ENCODE results near the gene PPP1R12B. TPM values are rescaled to one million over a fixed set of nuclear protein-coding genes. Genes with fewer than 3 reads are reported as not detected.
"Not testable (repeated sequence)": the region's sequence is repeated elsewhere in the genome, so short reads cannot be mapped to it uniquely, and the experiment has no call there.

Gene PPP1R12B
- total RNA-seq, 8 experiments from 2014 or later = 9.7 to 113 (median 18.6) TPM

DNA sequence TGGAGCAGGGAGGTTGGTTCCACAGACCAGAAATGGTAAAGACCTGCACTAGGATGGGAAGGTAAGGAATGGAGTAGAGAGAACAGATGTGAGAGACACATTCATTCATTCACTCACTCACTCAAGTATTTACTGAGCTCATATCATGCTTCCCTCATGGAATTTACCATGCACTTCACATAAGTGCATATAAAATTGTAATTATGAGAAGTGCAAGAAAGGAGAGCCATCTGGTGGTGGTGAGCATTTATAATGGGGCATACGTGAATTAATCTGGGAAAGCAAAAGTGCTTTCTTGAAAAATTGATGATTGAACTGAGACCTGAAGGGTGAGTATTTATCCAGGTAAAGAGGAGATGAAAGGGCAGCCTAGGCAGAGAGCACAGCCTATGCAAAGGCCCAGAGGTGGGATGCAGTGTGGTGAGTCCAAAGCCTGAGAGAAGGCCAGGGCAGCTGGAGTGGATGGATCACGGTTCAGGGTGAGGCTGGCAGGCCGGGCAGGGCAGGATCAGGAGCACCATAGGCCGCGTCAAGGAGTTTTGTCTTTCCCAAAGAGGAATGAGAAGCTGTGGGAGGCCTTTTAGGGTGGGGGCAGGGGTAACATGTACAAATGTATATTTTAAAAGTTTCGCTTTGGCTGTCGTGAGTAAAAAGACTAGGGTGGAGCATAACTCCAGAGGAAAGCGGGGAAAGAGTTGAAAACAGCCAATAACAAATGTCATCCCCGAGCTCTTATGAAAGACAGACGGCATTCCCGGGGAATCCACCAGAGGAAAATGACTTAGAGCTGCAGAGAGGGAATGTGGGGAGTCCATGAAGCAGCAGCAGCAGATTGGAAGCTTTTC, 266.1 kb downstream of the PPP1R12B start:
- peak in 3 of 8 experiments; percentile 26 to 87 (median 42) for ATAC-seq (replicated peaks in 6 of 8)
- H3K4me3 ChIP-seq; H3K27ac ChIP-seq; in situ Hi-C loops (cut with MboI; ENCODE audit: low pct_unique_long_range_greater_than_20kb in 2 of 9, low sequenced_read_pairs in 9 of 9, unreplicated experiment in 9 of 9): not testable (repeated sequence)
- H3K4me1 ChIP-seq (replicated peaks in 1 of 2) = peaks cover 14 to 16% of the 10 kb centered on the region in 2 donors
- WGBS, 10 experiments = 47 to 100% (median 87%) methylated on average over 1 to 11 of the region's 11 CpGs

DNA sequence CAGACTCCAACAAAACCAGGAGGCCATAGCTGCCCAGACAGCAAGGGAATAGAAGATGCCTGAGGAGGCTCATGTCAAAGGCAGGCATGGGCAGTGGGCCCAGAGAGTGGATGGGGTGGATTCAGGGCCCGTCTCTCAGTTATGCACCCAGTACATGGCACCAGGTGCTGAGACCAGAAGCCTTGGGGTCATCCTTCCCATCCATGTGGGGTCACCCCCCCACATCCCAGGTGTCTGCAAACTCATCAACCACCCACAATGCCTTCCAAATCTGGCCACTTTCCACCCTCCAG, 266.7 kb downstream of the PPP1R12B start:
- H3K27ac ChIP-seq; H3K4me3 ChIP-seq; in situ Hi-C loops (cut with MboI; ENCODE audit: low pct_unique_long_range_greater_than_20kb in 2 of 9, low sequenced_read_pairs in 9 of 9, unreplicated experiment in 9 of 9); ATAC-seq (replicated peaks in 6 of 8): not testable (repeated sequence)
- peaks cover 14 to 16% of the 10 kb centered on the region in 2 donors for H3K4me1 ChIP-seq (replicated peaks in 1 of 2)
- WGBS, 10 experiments = 80 to 100% methylated on average over 1 of the region's 1 CpG; no CpG with 5 or more reads in 8 of the 10 experiments

DNA sequence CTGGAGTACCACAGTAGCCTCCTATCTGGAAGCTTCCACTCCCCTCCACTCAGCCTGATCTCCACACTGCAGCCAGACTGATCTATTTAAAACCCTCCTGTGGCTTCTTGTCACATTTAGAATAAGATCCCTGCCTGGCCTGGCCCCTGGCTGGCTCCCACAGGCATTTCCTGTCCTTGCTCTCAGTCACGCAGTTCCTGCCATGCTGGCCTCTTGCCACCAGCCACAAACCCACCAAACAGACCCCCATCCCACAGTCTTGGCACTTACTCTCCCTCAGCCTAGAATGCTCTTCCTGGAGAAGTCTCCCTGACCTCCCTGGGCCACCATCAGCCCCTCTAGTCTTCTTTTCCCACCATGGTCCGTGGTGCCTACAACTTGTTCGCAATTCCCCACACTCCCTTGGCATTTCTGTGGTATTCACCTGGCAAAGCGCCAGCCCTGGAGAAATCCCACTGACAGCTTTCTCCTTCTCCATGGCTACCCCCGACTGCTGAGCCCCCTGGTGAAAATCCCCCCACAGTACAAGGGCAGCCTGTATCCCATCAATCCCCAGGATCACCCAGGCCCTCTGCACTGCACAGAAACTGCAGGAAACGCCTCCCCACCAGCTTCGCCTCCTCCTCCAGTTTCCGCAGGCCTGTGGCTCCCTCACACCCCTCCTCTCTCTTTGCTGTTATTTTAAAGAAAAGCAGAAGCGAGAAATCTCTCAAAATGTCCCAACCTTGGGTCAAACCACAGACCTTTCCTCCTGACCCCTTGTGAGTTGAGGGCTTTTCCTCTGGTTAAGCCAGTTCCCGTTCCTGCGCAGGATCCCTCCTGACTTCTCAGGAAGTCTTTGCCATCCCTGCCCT, 267.2 kb downstream of the PPP1R12B start:
- Histone ChIP-seq H3K27ac (no peak overlapping the region), H3K4me1 (replicated peaks in 1 of 2) (peaks cover 14 to 16% of the 10 kb centered on the region in 2 donors), H3K4me3 (no peak overlapping the region)
- 13 to 92% (median 84%) methylated on average over 1 to 10 of the region's 11 CpGs; no CpG with 5 or more reads in 3 of the 10 experiments for WGBS, 10 experiments
- in situ Hi-C loops (cut with MboI; ENCODE audit: low pct_unique_long_range_greater_than_20kb in 2 of 9, low sequenced_read_pairs in 9 of 9, unreplicated experiment in 9 of 9) = no loop called here
- ATAC-seq (replicated peaks in 6 of 8) = peak in 5 of 8 experiments; percentile 12 to 80 (median 46)

DNA sequence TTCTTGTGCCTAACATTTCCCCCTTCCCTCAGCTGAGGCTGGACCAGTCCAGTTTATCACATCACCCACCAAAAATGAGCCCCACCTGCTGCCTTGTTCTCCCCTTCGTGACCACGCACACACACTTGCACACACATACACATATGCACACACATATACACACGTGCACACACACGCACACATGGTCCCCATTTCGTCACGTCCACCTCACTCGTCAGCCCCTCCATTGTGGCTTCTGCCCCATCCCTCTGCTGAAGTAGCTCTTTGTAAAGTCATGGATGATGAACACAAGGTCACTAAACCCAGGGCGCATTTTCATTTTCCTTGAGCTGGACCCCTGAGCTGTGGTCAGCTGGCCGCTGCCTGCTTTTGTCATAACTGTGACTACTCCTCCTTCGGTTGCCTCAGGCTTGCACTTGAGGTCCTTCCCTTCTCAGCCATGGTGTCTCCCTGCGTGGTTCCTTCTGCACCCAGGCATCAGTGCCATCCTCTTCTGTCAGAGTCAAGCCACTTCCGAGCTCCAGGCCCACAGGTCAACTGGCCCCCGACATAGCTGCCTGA, 267.9 kb downstream of the PPP1R12B start:
- in situ Hi-C loops (cut with MboI; ENCODE audit: low pct_unique_long_range_greater_than_20kb in 2 of 9, low sequenced_read_pairs in 9 of 9, unreplicated experiment in 9 of 9) = no loop called here

DNA sequence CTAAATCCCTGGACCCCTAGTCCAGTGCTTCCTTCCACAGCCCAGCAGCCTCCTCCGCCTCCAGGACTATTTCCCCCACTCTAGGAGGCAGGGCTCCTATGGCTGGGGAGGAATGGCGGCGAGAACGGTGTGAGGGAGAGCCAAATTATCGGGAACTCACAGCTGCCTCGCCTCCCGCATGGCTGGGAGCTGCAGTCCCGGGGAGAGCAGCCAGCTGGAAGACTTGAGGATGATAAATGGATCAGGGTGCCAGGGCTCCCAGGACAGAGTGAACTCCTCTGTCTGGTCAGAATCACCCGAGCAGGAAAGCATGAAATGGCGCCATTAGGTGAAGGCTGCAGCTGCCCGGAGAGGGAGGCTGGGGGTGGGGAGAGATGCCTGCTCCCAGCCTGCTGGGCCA, 270.5 kb downstream of the PPP1R12B start:
- Histone ChIP-seq H3K4me1 (replicated peaks in 1 of 2) (peaks cover 33 to 36% of the 10 kb centered on the region in 2 donors), H3K27ac (peak overlapping the region in 1 of 2 donors; percentile 3)
- H3K4me3 ChIP-seq; in situ Hi-C loops (cut with MboI; ENCODE audit: low pct_unique_long_range_greater_than_20kb in 2 of 9, low sequenced_read_pairs in 9 of 9, unreplicated experiment in 9 of 9): not testable (repeated sequence)
- peak in 6 of 8 experiments; percentile 10 to 67 (median 42) for ATAC-seq (replicated peaks in 6 of 8)
- WGBS, 10 experiments = 10 to 100% (median 56%) methylated on average over 1 to 7 of the region's 11 CpGs; no CpG with 5 or more reads in 5 of the 10 experiments

More for the DNA sequence above, 267.9 kb downstream of the PPP1R12B start:
- Histone ChIP-seq H3K4me3 (no peak overlapping the region), H3K4me1 (replicated peaks in 1 of 2) (peaks cover 14 to 16% of the 10 kb centered on the region in 2 donors), H3K27ac (no peak overlapping the region)
- ATAC-seq (replicated peaks in 6 of 8) = no peak
- WGBS, 10 experiments = 83 to 100% (median 97%) methylated on average over 1 to 13 of the region's 13 CpGs; no CpG with 5 or more reads in 2 of the 10 experiments

DNA sequence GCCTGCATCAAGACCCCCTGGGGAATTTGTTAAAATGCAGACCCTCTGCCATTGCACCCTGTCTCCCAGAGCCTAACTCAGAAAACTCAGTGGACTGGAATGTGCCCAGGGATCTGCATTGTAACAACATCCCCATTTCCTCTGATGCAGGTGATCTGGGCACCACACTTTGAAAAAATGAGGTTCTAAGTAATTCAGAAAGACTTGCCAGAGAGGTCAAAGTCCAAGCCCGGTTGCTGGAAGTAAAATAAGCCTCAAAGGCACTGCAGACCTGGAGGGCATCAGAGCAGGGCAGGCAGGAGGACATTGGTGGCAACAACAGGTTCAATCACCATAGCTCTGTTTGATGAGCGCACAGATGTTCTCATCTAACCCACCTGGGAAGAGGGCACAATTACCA, 271.0 kb downstream of the PPP1R12B start:
- no peak for ATAC-seq (replicated peaks in 6 of 8)
- WGBS, 10 experiments = 0 to 93% (median 80%) methylated on average over 1 to 2 of the region's 2 CpGs; no CpG with 5 or more reads in 3 of the 10 experiments
- in situ Hi-C loops (cut with MboI; ENCODE audit: low pct_unique_long_range_greater_than_20kb in 2 of 9, low sequenced_read_pairs in 9 of 9, unreplicated experiment in 9 of 9) = no loop called here

DNA sequence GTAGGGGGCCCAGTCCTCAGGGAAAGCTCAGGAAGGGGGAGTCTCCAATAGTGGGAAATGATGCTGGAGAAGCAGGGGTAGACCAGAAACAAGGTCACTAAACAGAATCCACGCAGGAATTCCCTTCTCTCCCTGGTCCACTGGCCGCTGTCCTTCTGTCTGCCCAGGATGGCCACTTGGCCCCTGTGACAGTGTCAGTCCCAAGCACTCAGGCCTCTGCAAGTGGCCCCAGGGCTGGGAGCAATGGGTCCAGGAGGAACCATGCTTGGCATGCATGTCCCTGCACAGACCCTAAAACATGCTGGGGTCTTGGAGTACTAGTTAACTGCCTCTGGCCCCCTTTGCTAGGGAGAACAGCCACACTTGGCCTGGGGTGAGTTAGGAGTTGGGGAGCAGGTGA, 271.5 kb downstream of the PPP1R12B start:
- H3K4me3 ChIP-seq; in situ Hi-C loops (cut with MboI; ENCODE audit: low pct_unique_long_range_greater_than_20kb in 2 of 9, low sequenced_read_pairs in 9 of 9, unreplicated experiment in 9 of 9); H3K27ac ChIP-seq; ATAC-seq (replicated peaks in 6 of 8): not testable (repeated sequence)
- H3K4me1 ChIP-seq (replicated peaks in 1 of 2) = peaks cover 33 to 36% of the 10 kb centered on the region in 2 donors
- WGBS, 10 experiments = 92% methylated on average over 2 of the region's 2 CpGs; no CpG with 5 or more reads in 9 of the 10 experiments

More for the DNA sequence above, 271.0 kb downstream of the PPP1R12B start:
- no peak overlapping the region for H3K4me3 ChIP-seq
- no peak overlapping the region for H3K27ac ChIP-seq
- peaks cover 33 to 36% of the 10 kb centered on the region in 2 donors for H3K4me1 ChIP-seq (replicated peaks in 1 of 2)

DNA sequence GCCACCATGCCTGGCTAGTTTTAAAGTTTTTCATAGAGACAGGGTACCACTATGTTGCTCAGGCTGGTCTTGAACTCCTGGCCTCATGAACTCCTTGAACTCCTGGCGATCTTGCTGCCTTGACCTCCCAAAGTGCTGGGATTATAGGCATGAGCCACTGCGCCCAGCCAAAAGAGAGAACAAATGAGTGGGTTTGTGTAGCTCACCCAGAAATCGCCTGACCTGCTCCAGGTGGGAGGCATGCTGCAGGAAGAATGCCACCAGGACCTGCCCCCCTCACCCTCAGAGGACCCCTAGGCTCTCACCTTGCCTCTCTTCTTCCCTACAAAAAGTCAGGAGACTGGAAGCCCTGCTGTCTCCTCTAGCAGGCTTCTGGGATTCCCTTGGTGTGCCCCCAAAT, 272.9 kb downstream of the PPP1R12B start:
- no peak for ATAC-seq (replicated peaks in 6 of 8)
- Histone ChIP-seq H3K4me3 (no peak overlapping the region), H3K4me1 (replicated peaks in 1 of 2) (peaks cover 33 to 42% of the 10 kb centered on the region in 2 donors), H3K27ac (no peak overlapping the region)
- in situ Hi-C loops (cut with MboI; ENCODE audit: low pct_unique_long_range_greater_than_20kb in 2 of 9, low sequenced_read_pairs in 9 of 9, unreplicated experiment in 9 of 9) = no loop called here
- 80 to 95% (median 85%) methylated on average over 1 to 2 of the region's 3 CpGs; no CpG with 5 or more reads in 6 of the 10 experiments for WGBS, 10 experiments

DNA sequence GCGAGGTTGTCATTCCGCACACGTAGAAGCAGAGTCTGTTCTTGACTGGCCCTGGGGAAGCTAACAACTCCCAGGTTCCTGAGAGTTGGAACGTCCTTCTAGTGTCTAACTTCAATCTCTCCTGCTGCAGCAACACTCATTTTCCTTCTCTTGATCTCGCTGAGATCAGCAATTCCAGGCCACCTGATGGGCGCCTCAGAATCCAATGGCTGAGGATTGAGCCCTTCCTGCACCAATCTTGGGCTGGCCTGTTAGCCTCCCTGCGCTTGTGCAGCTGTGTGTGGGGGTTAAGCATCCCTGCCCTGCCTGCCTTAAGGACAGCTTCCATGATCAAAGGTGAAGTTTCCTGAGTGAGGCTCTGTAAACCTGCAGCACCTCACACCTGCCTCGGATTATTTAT, 273.9 kb downstream of the PPP1R12B start:
- WGBS, 10 experiments = 80 to 100% (median 93%) methylated on average over 3 to 6 of the region's 8 CpGs; no CpG with 5 or more reads in 2 of the 10 experiments
- no peak overlapping the region for H3K4me3 ChIP-seq
- in situ Hi-C loops (cut with MboI; ENCODE audit: low pct_unique_long_range_greater_than_20kb in 2 of 9, low sequenced_read_pairs in 9 of 9, unreplicated experiment in 9 of 9) = no loop called here
- H3K27ac ChIP-seq = no peak overlapping the region
- H3K4me1 ChIP-seq (replicated peaks in 1 of 2) = peaks cover 39 to 51% of the 10 kb centered on the region in 2 donors
- no peak for ATAC-seq (replicated peaks in 6 of 8)

DNA sequence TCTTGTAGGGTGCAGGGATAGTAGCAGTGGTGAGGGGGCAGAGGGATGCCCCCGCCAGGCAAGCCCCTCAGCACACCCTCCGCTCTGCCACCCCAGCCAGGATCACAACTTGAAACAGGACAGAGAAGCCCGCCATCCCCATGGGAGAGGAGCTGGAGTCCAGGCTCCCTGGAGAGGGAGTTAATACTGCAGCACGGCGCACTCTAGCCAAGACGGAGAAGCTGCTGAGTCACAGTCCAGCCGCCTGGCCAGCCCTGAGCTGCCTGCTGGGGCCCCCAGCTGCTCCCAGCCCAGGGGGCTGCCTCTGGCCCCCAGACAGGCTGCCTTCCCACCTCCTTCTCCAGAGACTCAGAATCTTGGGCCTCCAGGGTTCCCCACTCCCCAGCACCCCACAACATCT, 274.6 kb downstream of the PPP1R12B start:
- peak overlapping the region in 1 of 2 donors; percentile 73 for H3K27ac ChIP-seq
- no CpG with 5 or more reads among the region's 7 CpGs for WGBS, 10 experiments
- in situ Hi-C loops (cut with MboI; ENCODE audit: low pct_unique_long_range_greater_than_20kb in 2 of 9, low sequenced_read_pairs in 9 of 9, unreplicated experiment in 9 of 9) = no loop called here
- ATAC-seq (replicated peaks in 6 of 8) = peak in 7 of 8 experiments; percentile 37 to 84 (median 77)
- no peak overlapping the region for H3K4me3 ChIP-seq
- peaks cover 41 to 57% of the 10 kb centered on the region in 2 donors for H3K4me1 ChIP-seq (replicated peaks in 1 of 2)

DNA sequence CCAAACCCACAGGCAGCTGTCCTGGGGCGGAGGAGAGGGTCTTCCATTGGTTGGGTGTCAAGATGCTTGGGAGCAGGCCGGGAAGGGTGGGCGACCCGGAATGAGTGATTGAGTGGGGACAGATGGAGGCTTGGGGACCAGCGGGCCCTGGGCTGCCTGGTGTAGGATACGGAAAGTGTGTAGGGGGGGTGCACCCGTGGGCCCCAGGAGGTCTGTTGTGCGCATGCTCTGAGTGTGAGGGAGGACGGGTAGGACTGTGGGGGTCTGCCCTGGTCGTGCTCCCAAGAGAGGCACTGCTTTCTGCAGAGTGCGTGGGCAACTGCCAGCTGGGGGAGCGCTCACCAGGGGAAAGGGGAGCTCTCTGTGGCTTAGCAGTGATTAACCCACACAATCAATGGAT, 275.0 kb downstream of the PPP1R12B start:
- ATAC-seq (replicated peaks in 6 of 8) = peak in 5 of 8 experiments; percentile 9 to 24 (median 20)
- in situ Hi-C loops (cut with MboI; ENCODE audit: low pct_unique_long_range_greater_than_20kb in 2 of 9, low sequenced_read_pairs in 9 of 9, unreplicated experiment in 9 of 9); H3K4me3 ChIP-seq: not testable (repeated sequence)
- 60 to 79% (median 63%) methylated on average over 1 to 4 of the region's 12 CpGs; no CpG with 5 or more reads in 7 of the 10 experiments for WGBS, 10 experiments
- peaks cover 41 to 56% of the 10 kb centered on the region in 2 donors for H3K4me1 ChIP-seq (replicated peaks in 1 of 2)
- H3K27ac ChIP-seq = peak overlapping the region in 1 of 2 donors; percentile 73

DNA sequence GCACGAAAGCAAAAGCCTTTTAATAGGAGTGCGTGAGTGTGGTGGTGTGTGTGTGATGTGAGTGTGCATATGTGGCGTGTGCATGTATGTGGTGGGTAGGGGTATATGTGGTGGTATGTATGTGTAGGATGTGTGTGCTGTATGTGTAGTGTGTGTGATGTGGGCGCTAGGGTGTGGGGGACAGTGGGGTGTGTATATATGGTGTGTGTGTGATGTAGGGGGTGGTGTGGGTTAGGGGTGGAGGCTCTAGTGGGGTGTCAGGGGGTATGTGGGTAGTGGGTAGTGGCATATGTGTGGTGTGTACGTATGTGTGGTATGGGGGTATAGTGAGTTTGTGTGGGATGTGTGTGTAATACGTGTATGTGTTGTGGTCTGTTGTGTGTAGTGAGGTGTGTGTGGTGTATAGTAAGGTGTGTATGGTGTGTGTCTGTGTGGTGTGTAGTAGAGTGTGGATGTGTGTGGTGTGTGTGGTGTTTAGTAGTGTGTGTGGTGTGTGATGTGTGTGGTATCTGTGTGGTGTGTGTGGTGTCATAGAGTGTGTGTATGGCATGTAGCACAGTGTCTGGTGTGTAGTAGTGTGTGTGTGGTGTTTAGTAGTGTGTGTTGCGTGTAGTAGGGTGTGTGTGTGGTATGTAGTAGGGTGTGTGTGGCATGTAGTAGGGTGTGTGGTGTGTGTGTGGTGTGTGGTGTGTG, 275.7 kb downstream of the PPP1R12B start:
- ATAC-seq (replicated peaks in 6 of 8) = no peak
- peaks cover 34 to 48% of the 10 kb centered on the region in 2 donors for H3K4me1 ChIP-seq (replicated peaks in 1 of 2)
- 80 to 100% (median 100%) methylated on average over 1 to 2 of the region's 7 CpGs; no CpG with 5 or more reads in 6 of the 10 experiments for WGBS, 10 experiments
- no peak overlapping the region for H3K4me3 ChIP-seq
- in situ Hi-C loops (cut with MboI; ENCODE audit: low pct_unique_long_range_greater_than_20kb in 2 of 9, low sequenced_read_pairs in 9 of 9, unreplicated experiment in 9 of 9) = no loop called here
- no peak overlapping the region for H3K27ac ChIP-seq
